ENCODE results near the gene H2BK1. TPM values are rescaled to one million over a fixed set of nuclear protein-coding genes. Genes with fewer than 3 reads are reported as not detected.

H2BK1 gene
- total RNA-seq, 4 donors from 2014 or later = not detected

DNA sequence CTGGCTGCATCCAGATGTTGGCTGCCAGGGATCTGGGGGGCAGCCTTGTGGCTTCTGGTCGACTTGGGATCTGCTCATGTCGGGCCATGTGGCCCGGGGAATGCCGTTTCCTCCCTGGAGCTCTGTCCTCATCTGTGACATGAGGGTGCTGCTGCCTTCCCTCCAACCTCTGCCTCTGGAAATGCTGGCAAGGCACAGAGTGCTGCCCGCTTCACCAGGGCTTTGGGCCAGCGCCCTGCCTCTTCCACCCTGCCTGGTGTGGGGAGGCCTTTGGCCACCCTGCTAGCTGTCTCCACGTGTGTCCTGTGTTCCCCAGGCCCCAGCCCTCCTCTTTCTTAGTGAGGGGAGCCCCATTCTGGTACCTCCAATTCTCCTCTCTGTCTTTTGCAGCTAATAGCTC is 44.0 kb upstream of the H2BK1 start:
- no peaks in the 10 kb centered on the region for H3K9me3 ChIP-seq
- no peak overlapping the region for H3K4me3 ChIP-seq
- no peaks in the 10 kb centered on the region for H3K36me3 ChIP-seq
- DNase-seq (ENCODE audit: low spot score in 2 of 2) = peak in 1 of 2 donors; percentile 38
- TF ChIP-seq EP300 (IDR thresholded peaks at IDR 0.05) (no peak), POLR2AphosphoS5 (IDR thresholded peaks at IDR 0.05) (no peak), POLR2A (IDR thresholded peaks at IDR 0.05) (no peak)
- TF ChIP-seq, protein P1, sequence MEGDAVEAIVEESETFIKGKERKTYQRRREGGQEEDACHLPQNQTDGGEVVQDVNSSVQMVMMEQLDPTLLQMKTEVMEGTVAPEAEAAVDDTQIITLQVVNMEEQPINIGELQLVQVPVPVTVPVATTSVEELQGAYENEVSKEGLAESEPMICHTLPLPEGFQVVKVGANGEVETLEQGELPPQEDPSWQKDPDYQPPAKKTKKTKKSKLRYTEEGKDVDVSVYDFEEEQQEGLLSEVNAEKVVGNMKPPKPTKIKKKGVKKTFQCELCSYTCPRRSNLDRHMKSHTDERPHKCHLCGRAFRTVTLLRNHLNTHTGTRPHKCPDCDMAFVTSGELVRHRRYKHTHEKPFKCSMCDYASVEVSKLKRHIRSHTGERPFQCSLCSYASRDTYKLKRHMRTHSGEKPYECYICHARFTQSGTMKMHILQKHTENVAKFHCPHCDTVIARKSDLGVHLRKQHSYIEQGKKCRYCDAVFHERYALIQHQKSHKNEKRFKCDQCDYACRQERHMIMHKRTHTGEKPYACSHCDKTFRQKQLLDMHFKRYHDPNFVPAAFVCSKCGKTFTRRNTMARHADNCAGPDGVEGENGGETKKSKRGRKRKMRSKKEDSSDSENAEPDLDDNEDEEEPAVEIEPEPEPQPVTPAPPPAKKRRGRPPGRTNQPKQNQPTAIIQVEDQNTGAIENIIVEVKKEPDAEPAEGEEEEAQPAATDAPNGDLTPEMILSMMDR (IDR thresholded peaks at IDR 0.05) = no peak
- H3K4me1 ChIP-seq = peaks cover 42% of the 10 kb centered on the region
- H3K27me3 ChIP-seq = no peaks in the 10 kb centered on the region
- no peak overlapping the region for H3K27ac ChIP-seq
- 69% methylated on average over 7 of the region's 7 CpGs for WGBS

DNA sequence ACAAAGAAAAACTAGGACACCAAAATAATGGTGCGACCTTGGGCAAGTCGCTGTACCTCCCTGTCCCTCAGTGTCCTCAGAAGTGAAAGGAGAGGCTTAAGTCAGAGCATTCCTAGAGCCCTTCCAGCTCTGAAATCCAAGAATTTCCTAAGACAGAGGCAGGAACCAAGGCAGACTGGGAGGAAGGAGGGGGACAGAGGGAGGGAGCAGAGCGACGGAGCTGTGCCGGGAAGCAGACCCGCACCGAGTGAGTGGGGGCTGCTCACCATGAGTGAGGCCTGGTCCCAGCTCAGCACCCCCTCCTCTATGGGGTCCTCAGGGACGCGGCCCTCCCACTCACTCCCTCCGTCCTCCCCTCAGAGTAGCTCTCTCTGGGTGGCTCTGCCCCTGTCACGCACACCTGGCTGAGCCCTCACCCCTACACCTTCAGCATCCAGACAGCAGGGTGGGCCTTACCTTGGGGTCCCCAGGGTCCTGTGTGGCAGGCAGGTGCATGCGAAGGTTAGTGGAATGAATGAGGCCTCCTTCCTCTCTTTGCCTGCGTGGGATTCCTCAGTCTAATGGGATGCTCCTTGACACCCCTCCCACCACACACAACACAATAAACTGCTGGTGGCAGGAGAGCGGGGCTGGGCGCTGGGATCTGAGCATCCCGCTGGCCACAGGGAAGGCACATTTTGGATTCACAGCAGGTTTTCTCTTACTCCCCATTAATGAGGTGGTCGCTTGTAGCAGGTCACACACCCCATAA is 42.8 kb upstream of the H2BK1 start:
- H3K4me3 ChIP-seq = no peak overlapping the region
- 62% methylated on average over 16 of the region's 17 CpGs for WGBS
- H3K9me3 ChIP-seq = no peaks in the 10 kb centered on the region
- H3K4me1 ChIP-seq = peaks cover 52% of the 10 kb centered on the region
- DNase-seq (ENCODE audit: low spot score in 2 of 2) = peak in 1 of 2 donors; percentile 58
- H3K27ac ChIP-seq = no peak overlapping the region
- H3K36me3 ChIP-seq = no peaks in the 10 kb centered on the region
- H3K27me3 ChIP-seq = no peaks in the 10 kb centered on the region
- TF ChIP-seq POLR2A (IDR thresholded peaks at IDR 0.05) (no peak), POLR2AphosphoS5 (IDR thresholded peaks at IDR 0.05) (no peak), EP300 (IDR thresholded peaks at IDR 0.05) (no peak)
- TF ChIP-seq, protein P1 (IDR thresholded peaks at IDR 0.05) = no peak

DNA sequence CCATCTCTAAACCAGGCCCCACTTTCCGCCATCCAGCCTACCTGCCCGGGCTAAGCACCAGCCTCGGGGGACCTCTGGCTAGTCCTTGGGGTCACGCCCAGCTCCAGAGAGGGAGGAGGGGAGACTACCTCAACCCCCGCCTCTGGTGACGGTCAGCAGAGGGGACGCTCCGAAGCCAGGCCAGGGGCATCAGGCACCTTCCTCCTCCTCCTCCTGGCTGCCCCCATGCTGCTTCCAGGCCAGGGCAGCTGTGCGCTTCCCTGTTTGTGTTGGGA is 42.2 kb upstream of the H2BK1 start:
- Histone ChIP-seq H3K36me3 (no peaks in the 10 kb centered on the region), H3K9me3 (no peaks in the 10 kb centered on the region), H3K27ac (peak overlapping the region; percentile 71), H3K4me3 (peak overlapping the region; percentile 58), H3K27me3 (no peaks in the 10 kb centered on the region), H3K4me1 (peaks cover 58% of the 10 kb centered on the region)
- TF ChIP-seq, protein P1 (IDR thresholded peaks at IDR 0.05) = no peak
- TF ChIP-seq EP300 (IDR thresholded peaks at IDR 0.05) (no peak), POLR2A (IDR thresholded peaks at IDR 0.05) (no peak), POLR2AphosphoS5 (IDR thresholded peaks at IDR 0.05) (no peak)
- DNase-seq (ENCODE audit: low spot score in 2 of 2) = no peak
- 58% methylated on average over 6 of the region's 9 CpGs for WGBS

DNA sequence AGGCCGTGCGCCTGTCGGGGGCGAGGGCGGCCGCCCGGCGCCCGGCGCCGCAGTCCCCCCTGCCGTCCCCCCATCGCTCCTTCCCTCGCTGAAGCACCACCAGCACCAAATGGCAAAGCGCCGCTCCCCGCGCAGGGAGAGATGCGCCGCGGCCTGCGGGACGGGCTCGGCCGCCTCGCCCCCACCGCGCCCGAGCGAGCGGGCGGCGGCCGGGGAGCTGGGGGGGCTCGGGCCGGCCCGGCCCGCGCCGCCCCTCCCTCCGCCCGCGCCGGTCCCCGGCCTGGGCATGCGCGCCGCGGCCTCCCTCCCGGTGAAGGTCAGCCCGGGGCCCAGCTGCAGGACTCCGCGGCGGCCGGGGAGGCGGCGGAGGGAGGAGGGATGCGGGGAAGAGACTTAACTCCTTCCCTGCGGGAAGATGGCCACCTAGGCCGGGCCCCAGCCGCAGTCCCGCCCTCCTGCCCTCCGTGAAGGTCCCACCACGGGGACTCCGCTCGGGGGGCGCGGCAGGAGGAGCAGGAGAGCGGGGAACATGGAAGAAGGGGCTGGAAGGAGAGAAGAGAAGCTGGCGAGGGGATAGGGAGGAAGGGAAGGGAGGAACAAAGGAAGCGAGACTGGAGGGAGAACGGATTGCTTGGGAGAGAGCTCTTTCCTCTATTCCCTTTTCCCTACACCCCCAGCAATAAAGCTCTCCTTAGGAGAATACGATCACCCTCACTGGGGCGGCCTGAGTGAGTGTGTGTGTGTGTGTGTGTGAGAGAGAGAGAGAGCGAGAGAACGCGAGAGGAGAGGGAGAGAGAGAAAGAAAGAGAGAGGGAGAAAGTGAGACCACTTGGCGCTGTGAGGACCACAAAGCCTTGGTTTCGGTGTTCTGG is 41.6 kb upstream of the H2BK1 start:
- Histone ChIP-seq H3K27ac (peak overlapping the region; percentile 71), H3K36me3 (no peaks in the 10 kb centered on the region), H3K27me3 (no peaks in the 10 kb centered on the region), H3K4me3 (peak overlapping the region; percentile 58), H3K4me1 (peaks cover 63% of the 10 kb centered on the region), H3K9me3 (no peaks in the 10 kb centered on the region)
- 4% methylated on average over 36 of the region's 79 CpGs for WGBS
- TF ChIP-seq POLR2A (IDR thresholded peaks at IDR 0.05) (no peak), EP300 (IDR thresholded peaks at IDR 0.05) (no peak), POLR2AphosphoS5 (IDR thresholded peaks at IDR 0.05) (no peak)
- TF ChIP-seq, protein P1 (IDR thresholded peaks at IDR 0.05) = no peak
- peak in 1 of 2 donors; percentile 71 for DNase-seq (ENCODE audit: low spot score in 2 of 2)

DNA sequence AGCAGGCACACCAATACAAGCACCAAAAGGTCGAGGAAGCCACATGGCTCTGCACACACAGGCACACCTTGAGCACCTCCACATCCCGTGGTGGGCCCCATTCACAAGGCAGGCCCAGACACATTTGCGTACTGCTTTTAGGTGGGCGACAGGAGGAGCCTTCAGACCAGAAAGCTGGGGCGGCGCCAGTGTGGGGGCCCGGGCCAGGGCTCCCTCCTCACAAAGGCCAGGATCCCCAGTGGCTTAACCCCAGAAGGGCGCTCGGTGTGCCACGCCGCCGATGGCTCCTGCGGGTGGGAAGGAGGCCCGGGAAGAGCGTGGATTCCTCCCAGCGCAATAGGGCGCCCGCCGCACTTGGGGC is 41.0 kb upstream of the H2BK1 start:
- peaks cover 64% of the 10 kb centered on the region for H3K4me1 ChIP-seq
- TF ChIP-seq POLR2AphosphoS5 (IDR thresholded peaks at IDR 0.05) (no peak), POLR2A (IDR thresholded peaks at IDR 0.05) (no peak), EP300 (IDR thresholded peaks at IDR 0.05) (no peak)
- TF ChIP-seq, protein P1 (IDR thresholded peaks at IDR 0.05) = no peak
- H3K9me3 ChIP-seq = no peaks in the 10 kb centered on the region
- WGBS = 2% methylated on average over 15 of the region's 19 CpGs
- no peaks in the 10 kb centered on the region for H3K36me3 ChIP-seq
- H3K27me3 ChIP-seq = no peaks in the 10 kb centered on the region
- peak in 1 of 2 donors; percentile 67 for DNase-seq (ENCODE audit: low spot score in 2 of 2)
- H3K4me3 ChIP-seq = peak overlapping the region; percentile 58
- peak overlapping the region; percentile 62 for H3K27ac ChIP-seq
